Liver (tissue), 9 donors: ENCODE data around the gene TK1. TPM values are rescaled to one million over a fixed set of nuclear protein-coding genes. Genes with fewer than 3 reads are reported as not detected.

Experiments
- DNase-seq: peaks from one replicate; pipeline ENCODE4 v3.0.0-alpha.2; 2017; ENCODE audit warnings: low spot score
- H3K27ac ChIP-seq, 2 donors: one replicate each; pipeline ENCODE4 v1.7.0; 2013; ENCODE audit warnings: inconsistent platforms in 2 of 2, low read length in 2 of 2, control low read depth in 1 of 2, low read depth in 1 of 2, mild to moderate bottlenecking in 1 of 2
- H3K27me3 ChIP-seq, 4 donors: one replicate each; pipeline versions ENCODE4 v1.6.1 to v1.7.0; 2013; ENCODE audit warnings: low read length in 3 of 4, inconsistent platforms in 1 of 4, mild to moderate bottlenecking in 1 of 4, moderate library complexity in 1 of 4; ENCODE audit not compliant: control insufficient read depth in 4 of 4, insufficient read depth in 4 of 4
- H3K36me3 ChIP-seq, 4 donors: one replicate each; pipeline versions ENCODE4 v1.6.1 to v1.7.0; 2013; ENCODE audit warnings: low read length in 3 of 4, mild to moderate bottlenecking in 3 of 4, low read depth in 1 of 4, moderate library complexity in 1 of 4; ENCODE audit not compliant: control insufficient read depth in 4 of 4, insufficient read depth in 3 of 4
- H3K4me1 ChIP-seq, 4 donors: one replicate each; pipeline versions ENCODE4 v1.6.1 to v1.7.0; 2013; ENCODE audit warnings: low read length in 3 of 4, mild to moderate bottlenecking in 3 of 4, moderate library complexity in 1 of 4; ENCODE audit not compliant: control insufficient read depth in 4 of 4, insufficient read depth in 4 of 4
- H3K4me3 ChIP-seq, 3 donors: one replicate each; pipeline versions ENCODE4 v1.6.1 to v1.7.0; 2013; ENCODE audit warnings: low read length in 3 of 3, control low read depth in 1 of 3, low read depth in 1 of 3, mild to moderate bottlenecking in 1 of 3
- H3K9ac ChIP-seq, 2 donors: one replicate each; pipeline ENCODE4 v1.7.0; 2013; ENCODE audit warnings: low read length in 2 of 2, mild to moderate bottlenecking in 2 of 2, moderate library complexity in 2 of 2, control low read depth in 1 of 2, low read depth in 1 of 2
- H3K9me3 ChIP-seq, 4 donors: one replicate each; pipeline versions ENCODE4 v1.6.1 to v1.7.0; 2013; ENCODE audit warnings: low read length in 3 of 4; ENCODE audit not compliant: control insufficient read depth in 4 of 4
- ATF3 ChIP-seq: IDR thresholded peaks from 2 replicates; pipeline ENCODE4 v1.6.1; 2016; ENCODE audit warnings: antibody characterized with exemption
- EGR1 ChIP-seq, 2 donors: IDR thresholded peaks; 2 replicates each; pipeline ENCODE4 v1.6.1; 2016 to 2018; ENCODE audit warnings: antibody characterized with exemption in 2 of 2, low read depth in 2 of 2
- FOXA2 ChIP-seq: IDR thresholded peaks from 2 replicates; pipeline ENCODE4 v1.6.1; 2016; ENCODE audit warnings: antibody characterized with exemption
- GABPA ChIP-seq, 2 donors: IDR thresholded peaks in 1 of 2; conservative IDR thresholded peaks in 1 of 2; 2 replicates each; pipeline ENCODE4 v1.6.1; 2016; ENCODE audit warnings: antibody characterized with exemption in 2 of 2, mild to moderate bottlenecking in 1 of 2, moderate library complexity in 1 of 2
- HNF4A ChIP-seq, 2 donors: conservative IDR thresholded peaks; 2 replicates each; pipeline ENCODE4 v1.6.1; 2016; ENCODE audit warnings: antibody characterized with exemption in 2 of 2, mild to moderate bottlenecking in 2 of 2
- HNF4G ChIP-seq: IDR thresholded peaks from 2 replicates; pipeline ENCODE4 v1.6.1; 2016; ENCODE audit warnings: antibody characterized with exemption
- JUND ChIP-seq, 2 donors: IDR thresholded peaks; 2 replicates each; pipeline ENCODE4 v1.6.1; 2016; ENCODE audit warnings: antibody characterized with exemption in 2 of 2
- RAD21 ChIP-seq, 2 donors: IDR thresholded peaks; 2 replicates each; pipeline ENCODE4 v1.6.1; 2016; ENCODE audit warnings: antibody characterized with exemption in 2 of 2, mild to moderate bottlenecking in 2 of 2
- SP1 ChIP-seq: IDR thresholded peaks from 2 replicates; pipeline ENCODE4 v1.6.1; 2018; ENCODE audit warnings: antibody characterized with exemption, mild to moderate bottlenecking
- TAF1 ChIP-seq: conservative IDR thresholded peaks from 2 replicates; pipeline ENCODE4 v1.6.1; 2016; ENCODE audit warnings: antibody characterized with exemption, mild to moderate bottlenecking
- YY1 ChIP-seq: IDR thresholded peaks from 2 replicates; pipeline ENCODE4 v1.6.1; 2016; ENCODE audit warnings: antibody characterized with exemption, mild to moderate bottlenecking
- WGBS: extraction: QIAGEN DNeasy Blood & Tissue Kit; methylation state at CpG from one replicate; pipeline ENCODE4 v1.1.7; 2013; 5-methylcytosine and 5-hydroxymethylcytosine counted together
- polyA plus RNA-seq, 2 donors: library from polyadenylated mRNA; stranded (reverse) in 1 of 2; unstranded in 1 of 2; fragments of 200-250 nt in 1 of 2; fragments of >200 nt in 1 of 2; fragmentation: Nextera tagmentation in 1 of 2; extraction: Ambion mirVana in 1 of 2; gene quantifications; one replicate each; pipeline versions ENCODE4 v1.2.1 to v1.2.3, GENCODE V29; 2013 to 2015
- total RNA-seq, 2 donors: library from RNA; depleted of rRNA; stranded (reverse); fragments of >200 nt; gene quantifications; one replicate each; pipeline ENCODE4 v1.2.3, GENCODE V29; 2014
- TF ChIP-seq, protein P1 (sequence below): IDR thresholded peaks from 2 replicates; pipeline ENCODE4 v1.6.1; 2016; ENCODE audit warnings: antibody characterized with exemption
- TF ChIP-seq, protein P2 (sequence below): IDR thresholded peaks from 2 replicates; pipeline ENCODE4 v1.6.1; 2016; ENCODE audit warnings: antibody characterized with exemption
- donor health status: healthy.
- donor health status: healthy.
- donor health status: healthy.
- donor health status: healthy.
- donor health status: healthy.

The TK1 gene
- total and polyA plus RNA-seq, 4 donors = 0.84 to 97.6 (median 10.1) TPM

GRCh38 chr17:78138204-78139060 lies 48.4 kb downstream of the TK1 start (continued):
- TF ChIP-seq, protein P1, sequence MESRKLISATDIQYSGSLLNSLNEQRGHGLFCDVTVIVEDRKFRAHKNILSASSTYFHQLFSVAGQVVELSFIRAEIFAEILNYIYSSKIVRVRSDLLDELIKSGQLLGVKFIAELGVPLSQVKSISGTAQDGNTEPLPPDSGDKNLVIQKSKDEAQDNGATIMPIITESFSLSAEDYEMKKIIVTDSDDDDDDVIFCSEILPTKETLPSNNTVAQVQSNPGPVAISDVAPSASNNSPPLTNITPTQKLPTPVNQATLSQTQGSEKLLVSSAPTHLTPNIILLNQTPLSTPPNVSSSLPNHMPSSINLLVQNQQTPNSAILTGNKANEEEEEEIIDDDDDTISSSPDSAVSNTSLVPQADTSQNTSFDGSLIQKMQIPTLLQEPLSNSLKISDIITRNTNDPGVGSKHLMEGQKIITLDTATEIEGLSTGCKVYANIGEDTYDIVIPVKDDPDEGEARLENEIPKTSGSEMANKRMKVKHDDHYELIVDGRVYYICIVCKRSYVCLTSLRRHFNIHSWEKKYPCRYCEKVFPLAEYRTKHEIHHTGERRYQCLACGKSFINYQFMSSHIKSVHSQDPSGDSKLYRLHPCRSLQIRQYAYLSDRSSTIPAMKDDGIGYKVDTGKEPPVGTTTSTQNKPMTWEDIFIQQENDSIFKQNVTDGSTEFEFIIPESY = no peak
- TF ChIP-seq JUND (IDR thresholded peaks at IDR 0.05) (no peak), SP1 (no peak)

- TF ChIP-seq JUND (IDR thresholded peaks at IDR 0.05) (no peak), ATF3 (no peak), HNF4A (conservative IDR thresholded peaks at IDR 0.05) (no peak), SP1 (no peak), EGR1 (IDR thresholded peaks at IDR 0.05; ENCODE audit: low read depth in 2 of 2) (no peak)
- TF ChIP-seq, protein P2, sequence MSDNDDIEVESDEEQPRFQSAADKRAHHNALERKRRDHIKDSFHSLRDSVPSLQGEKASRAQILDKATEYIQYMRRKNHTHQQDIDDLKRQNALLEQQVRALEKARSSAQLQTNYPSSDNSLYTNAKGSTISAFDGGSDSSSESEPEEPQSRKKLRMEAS = no peak
- TF ChIP-seq, protein P1 = no peak
- Histone ChIP-seq H3K4me1 (peaks cover 0 to 12% (median 2%) of the 10 kb centered on the region in 4 donors), H3K4me3 (no peak overlapping the region), H3K36me3 (no peaks in the 10 kb centered on the region), H3K9me3 (no peaks in the 10 kb centered on the region), H3K27me3 (no peaks in the 10 kb centered on the region), H3K27ac (no peak overlapping the region), H3K9ac (no peak overlapping the region)
- WGBS = 58% methylated on average over 26 of the region's 26 CpGs
- DNase-seq = no peak
Measured at GRCh38 chr17:78137392-78138203, 49.3 kb downstream of the TK1 start.

GRCh38 chr17:78135858-78136500 lies 50.9 kb downstream of the TK1 start:
- no peaks in the 10 kb centered on the region for H3K27me3 ChIP-seq
- WGBS = 97% methylated on average over 9 of the region's 9 CpGs
- TF ChIP-seq FOXA2 (no peak), EGR1 (IDR thresholded peaks at IDR 0.05; ENCODE audit: low read depth in 2 of 2) (no peak), SP1 (no peak), HNF4G (no peak), YY1 (no peak), TAF1 (no peak), JUND (IDR thresholded peaks at IDR 0.05) (no peak), RAD21 (IDR thresholded peaks at IDR 0.05) (no peak), GABPA (IDR thresholded peaks at IDR 0.05 in 1 of 2, conservative IDR thresholded peaks at IDR 0.05 in 1 of 2) (no peak)
- no peak overlapping the region for H3K9ac ChIP-seq
- no peak overlapping the region for H3K4me3 ChIP-seq
- DNase-seq = no peak
- no peaks in the 10 kb centered on the region for H3K36me3 ChIP-seq
- no peaks in the 10 kb centered on the region for H3K9me3 ChIP-seq
- H3K4me1 ChIP-seq = peaks cover 0 to 11% (median 2%) of the 10 kb centered on the region in 4 donors
- H3K27ac ChIP-seq = no peak overlapping the region
